HL-60/S4 treated with phorbol 12-myristate 13-acetate at 8.2 ng/mL for 4 days and 3 days (cell line): ENCODE results near the gene ZNF423.
"Not testable (repeated sequence)": the region's sequence is repeated elsewhere in the genome, so short reads cannot be mapped to it uniquely, and the experiment has no call there.

Source experiments
- in situ Hi-C: fragments of 300-500 bp; cut with MboI; formaldehyde crosslinking; loops from 2 replicates; pipeline ENCODE4 v1.15.0; 2022; ENCODE audit warnings: low sequenced_read_pairs

ZNF423 gene

DNA sequence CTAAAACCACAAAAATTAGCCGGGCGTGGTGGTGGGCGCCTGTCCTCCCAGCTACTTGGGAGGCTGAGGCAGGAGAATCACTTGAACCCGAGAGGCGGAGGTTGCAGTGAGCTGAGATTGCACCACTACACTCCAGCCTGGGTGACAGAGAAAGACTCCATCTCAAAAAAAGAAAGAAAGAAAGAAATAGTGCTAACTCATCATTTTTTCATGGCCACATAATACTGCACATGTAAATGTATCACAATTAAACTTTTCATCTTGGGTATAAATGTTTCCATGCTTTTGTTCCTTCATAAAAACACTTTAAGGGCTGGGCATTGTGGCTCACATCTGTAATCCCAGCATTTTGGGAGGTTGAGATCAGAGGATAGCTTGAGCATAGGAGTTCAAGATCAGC lies 15.9 kb upstream of the ZNF423 start:
- in situ Hi-C loops = not testable (repeated sequence)

DNA sequence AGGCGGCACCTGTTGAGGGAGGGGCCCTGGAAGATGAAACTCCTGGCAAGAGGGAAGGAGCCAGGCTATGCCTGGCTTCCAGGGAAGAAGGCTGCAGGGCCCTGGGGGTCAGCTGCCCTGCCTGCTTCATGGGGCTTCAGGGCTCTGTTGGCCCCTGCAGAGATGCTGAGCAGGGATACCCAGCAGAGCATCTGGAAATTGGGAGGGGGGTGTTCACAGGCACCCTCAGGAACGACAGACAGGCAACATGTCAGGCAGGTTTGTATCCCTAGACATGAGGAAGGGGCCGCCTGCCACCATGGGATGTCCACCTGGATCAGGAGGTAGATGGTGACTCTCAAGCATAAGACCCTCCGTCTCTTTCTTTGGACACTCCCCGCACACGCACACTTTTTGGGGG lies 13.8 kb upstream of the ZNF423 start:
- in situ Hi-C loops = no loop called here

GRCh38 chr16:49867796-49868668 lies 12.1 kb upstream of the ZNF423 start:
- in situ Hi-C loops = no loop called here

- in situ Hi-C loops = no loop called here
Measured at GRCh38 chr16:49867234-49867633, 11.3 kb upstream of the ZNF423 start.

GRCh38 chr16:49866595-49867071 lies 10.7 kb upstream of the ZNF423 start:
- in situ Hi-C loops = no loop called here

DNA sequence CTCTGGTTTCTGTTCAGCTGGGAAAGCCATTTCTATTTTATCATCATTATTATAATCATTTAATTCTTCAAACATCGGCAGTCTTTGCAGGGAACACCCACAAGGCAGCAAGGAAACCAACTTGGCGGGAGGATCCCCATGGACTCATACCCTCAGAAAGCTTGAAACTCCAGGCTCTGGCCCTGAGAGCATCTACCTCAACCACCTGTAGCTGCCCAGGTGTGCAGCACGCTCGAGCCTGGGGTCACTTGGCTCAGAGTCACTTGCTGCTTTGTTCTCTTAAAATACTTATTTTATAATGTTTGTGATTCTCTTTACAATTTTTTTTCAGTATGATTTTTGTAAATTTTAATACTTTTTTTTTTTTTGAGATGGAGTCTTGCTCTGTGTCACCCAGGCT lies 6.8 kb upstream of the ZNF423 start:
- in situ Hi-C loops = no loop called here

- in situ Hi-C loops = no loop called here
Measured at GRCh38 chr16:49861299-49861698, 5.4 kb upstream of the ZNF423 start.

DNA sequence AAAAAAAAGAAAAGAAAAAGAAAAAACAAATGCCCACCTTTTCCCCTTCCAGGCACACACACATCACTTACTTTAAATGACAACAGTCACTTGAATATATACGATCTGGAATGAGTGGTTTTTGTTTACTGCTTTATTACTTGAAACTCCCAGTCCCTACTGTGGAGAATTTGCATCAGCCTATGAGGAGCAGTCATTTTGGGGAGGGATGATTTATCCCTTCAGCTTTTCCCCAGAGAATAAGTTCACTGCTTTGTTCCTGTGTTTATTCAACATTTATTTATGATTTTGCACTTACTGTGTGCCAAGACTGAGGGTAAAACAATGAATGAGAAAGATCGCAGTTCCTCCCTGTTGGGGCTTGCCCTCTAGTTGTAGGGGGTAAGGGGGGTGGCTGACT lies 4.7 kb upstream of the ZNF423 start:
- in situ Hi-C loops = no loop called here

DNA sequence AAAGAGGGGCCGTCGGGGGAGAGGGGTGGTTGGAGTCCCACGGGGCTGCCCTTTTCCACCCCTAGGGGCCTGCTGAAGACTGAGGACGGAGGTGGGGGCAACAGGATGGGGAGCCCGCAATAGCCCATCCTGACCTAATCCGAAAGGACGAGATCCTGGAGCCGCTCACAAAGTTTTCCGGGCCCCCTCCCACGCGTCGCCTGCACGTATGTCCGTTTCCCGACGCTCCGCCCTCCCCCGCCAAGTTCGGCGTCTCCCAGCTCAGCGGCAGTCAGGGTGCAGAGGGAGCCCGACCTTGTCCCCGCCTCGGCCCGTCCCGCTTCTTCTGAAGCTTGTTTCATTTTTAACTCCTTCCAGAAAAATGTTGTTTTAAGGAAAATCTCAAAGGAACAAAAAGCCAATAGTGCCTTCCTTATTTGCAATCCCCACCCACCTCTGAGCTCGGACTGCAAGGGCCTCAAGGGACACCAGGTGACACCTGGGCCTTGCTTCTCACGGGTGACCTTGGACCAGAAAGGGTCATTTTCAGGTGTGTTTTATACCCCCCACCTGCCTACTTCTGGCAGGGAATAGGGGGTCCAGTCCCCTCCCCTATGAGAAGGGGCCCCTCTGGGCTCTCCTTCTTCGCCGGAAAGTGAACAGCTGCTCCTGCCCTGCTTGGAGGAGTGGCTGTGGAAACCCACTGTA lies 3.4 kb upstream of the ZNF423 start:
- in situ Hi-C loops = no loop called here

DNA sequence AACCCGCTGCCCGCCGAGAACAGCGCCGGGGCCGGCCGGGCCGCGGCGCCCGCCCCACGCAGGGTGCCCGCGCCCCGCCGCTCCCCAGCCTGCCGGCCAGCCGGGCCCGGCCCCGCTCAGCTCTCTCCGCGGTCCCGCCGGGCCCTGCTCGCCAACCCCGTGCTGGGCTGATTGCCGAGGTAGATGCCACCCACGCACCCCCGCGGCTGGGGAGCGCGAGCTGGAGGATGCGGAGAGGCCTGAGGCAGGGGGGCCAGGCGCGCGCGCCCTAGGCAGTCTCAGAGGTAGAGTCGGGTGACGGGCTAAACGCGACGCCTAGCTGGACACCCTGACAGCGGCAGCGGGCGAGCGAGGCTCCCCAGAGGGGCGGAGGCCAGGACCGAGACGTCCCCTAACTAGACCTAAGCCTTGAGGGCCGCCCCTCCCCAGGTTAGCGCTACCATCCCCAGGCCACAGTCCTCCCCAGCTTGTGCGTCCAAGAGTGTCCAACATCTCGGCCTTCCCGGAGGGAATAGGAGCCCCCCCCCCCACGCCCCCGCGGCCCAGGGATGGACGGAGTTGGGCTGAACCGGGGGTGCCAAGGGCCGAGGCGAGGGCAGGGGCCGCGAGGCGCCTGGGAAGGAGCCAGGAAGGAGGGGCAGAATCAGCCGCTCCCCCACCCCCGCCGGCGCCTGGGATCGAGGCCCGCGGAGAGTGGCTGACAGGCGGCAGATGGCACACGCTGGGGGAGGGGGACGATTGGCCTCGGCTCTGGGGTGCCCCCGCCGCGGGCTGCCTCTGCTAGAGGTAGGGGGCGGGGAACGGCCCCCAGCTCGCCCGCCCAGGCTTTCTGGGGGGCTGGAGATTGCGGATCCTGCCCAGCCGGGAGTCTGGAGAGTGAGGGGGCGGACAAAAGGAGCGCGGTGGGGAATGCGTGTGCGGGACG lies 2.5 kb upstream of the ZNF423 start:
- in situ Hi-C loops = no loop called here

DNA sequence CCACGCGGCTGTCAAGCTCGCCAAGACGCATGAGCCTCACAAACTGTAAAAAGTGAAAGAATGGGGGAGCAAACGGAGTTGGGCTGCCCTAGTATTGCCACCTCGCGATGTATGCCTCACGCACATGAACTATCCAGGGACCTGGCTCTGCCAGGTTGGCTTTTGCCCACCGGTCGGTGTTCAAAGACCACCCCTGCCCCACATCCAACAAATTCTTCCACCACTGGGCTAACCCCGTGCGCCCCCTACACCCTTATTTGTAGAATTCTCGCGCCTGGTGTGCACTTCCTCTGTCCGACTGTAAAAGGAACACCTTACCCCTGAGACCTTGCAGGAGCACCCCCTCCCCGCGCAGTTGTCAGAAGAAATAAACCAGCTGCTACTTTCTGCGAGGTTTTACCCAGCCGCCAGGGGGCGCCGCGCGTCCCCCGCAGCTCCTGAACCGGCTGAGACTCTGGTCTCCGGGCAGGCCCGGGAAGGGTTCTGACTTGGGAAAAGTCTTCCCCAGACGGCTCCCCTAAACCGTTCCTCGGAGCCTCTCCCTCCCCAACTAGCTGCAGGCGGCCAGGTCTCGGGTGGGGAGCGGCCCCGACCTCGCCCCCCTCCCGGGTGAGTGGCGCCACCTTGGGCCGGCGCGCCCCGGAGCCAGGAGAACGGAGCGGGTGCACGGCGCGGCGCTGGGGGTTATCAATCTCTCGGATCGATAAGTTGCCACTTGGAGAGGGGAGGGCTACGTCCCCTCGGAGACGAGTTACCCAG lies 1.7 kb upstream of the ZNF423 start:
- in situ Hi-C loops = no loop called here

- in situ Hi-C loops = no loop called here
Measured at GRCh38 chr16:49856672-49857330, 889 bp upstream of the ZNF423 start.

DNA sequence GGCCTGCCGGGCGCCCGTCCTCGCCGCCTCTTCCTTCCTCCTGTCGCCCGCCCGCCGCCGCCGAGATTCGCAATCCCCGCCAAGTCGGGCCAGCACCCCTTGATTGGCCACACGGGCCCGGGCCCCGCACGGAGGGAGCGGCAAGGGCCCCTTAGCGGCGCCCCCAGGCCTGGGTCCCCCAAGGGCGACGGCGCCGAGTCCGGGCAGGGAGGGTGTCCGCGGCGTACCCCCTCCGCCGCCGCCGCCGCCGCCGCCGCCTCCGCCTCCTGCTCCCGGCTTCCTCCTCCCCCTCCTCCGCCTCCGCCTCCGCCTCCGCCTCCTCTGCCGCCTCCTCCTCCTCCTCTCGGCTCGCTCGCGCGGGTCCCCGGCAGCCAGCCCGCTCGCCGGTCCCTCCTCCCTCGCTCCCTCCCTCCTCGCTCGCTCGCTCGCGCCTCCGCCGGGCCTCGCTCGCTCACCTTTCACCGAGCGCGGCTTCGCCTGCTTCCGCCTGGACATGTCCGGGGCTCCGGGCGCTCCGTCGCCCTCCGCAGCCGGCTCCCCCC lies 561 bp downstream of the ZNF423 start:
- in situ Hi-C loops = no loop called here

DNA sequence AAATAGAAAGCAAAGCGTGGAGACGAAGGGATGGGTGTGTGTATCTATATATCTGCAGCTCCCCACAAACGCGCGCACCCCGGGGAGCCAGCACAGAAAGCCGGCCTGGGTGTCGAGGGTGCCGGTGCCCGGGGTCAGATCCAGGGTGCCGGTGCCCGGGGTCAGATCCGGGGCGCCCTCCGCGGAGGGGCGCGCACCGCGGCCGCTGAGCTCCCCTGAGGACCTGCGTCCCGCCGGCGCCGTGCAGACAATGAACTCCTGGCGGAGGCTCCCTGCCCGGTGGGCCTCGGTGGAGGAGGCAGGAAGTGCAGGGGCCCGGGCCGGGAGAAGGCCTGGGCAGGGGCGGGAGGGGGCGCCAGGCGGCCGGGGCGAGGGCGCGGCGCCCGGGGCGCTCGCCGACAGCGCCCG lies 1.1 kb downstream of the ZNF423 start:
- in situ Hi-C loops = no loop called here

GRCh38 chr16:49854188-49854795 lies 1.6 kb downstream of the ZNF423 start:
- in situ Hi-C loops = no loop called here

DNA sequence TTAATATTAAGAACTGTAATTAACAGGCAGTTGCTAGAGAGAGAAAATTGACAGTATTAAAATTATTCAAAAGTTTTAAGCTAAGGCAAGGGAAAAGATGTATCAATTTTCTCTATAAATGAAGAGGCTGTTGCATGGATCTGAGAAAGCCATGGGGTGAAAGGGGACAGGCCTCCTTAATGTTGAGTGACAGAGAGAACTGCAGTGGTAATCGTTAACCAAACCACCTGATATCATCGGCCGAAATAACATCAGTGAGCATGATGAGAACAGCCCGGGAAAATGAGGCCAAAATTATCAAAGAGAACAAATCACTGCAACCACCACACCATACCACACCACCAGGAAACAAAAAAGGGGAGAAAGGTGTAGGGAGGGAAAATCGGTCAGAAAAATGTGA lies 3.6 kb downstream of the ZNF423 start:
- in situ Hi-C loops = no loop called here

GRCh38 chr16:49851468-49851787 lies 4.5 kb downstream of the ZNF423 start:
- in situ Hi-C loops = no loop called here

DNA sequence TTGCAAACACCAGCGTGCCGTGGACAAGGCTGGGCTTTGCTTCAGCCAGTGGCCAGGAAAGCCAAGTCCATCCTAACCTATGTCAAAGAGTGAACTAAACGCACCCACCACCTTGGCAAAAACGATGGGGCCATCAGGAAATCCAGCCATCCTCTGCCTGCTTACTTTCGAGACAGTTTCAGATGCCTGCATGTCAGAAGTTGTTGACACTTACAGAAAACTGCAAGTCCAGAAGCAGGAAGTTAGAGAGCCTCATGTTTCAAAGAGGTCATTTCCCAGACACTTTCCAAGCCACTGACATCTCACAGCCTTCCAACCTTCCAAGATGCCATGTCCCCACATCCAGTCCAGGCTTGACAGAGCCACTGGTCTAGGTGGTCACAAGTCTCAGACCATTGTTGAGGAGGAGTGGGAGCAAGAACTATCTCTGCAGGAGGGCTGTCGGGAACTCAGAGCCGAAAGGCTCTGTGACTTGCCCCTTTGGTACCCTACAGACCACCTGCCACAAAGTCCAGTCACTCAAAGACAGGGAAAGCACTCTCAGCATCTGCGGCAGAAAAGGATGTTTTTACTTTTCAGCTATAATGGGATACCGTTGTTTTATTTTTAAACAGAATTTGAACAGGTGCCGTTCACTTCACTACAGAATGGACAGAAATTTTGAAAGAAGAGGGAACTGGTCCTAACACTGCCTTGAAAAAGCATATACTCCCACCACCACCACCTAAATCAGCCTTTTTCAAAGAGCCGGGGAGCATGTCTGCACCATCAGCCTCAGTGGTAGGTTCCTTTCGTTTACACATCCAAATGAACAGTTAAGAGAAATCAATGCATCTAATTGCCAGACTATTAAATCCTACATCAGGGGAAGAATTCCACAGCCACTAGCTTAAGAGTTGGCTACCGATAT lies 5.1 kb downstream of the ZNF423 start:
- in situ Hi-C loops = no loop called here
